Stimulated activated CD8-positive, alpha-beta memory T cell treated with anti-CD3 and anti-CD28 coated beads, Interleukin-7, amount 100 ng/mL, for 24 hours (primary cell): Measurements from ENCODE around the gene CRLF2.
"Not testable (repeated sequence)": the region's sequence is repeated elsewhere in the genome, so short reads cannot be mapped to it uniquely, and the experiment has no call there.

Source experiments
- DNase-seq: peaks from one replicate; pipeline ENCODE4 v3.0.0-alpha.2; 2020; ENCODE audit warnings: low read depth

CRLF2 gene

GRCh38 chrX:1167466-1167865 lies 45.0 kb downstream of the CRLF2 start:
- no peak for DNase-seq

- no peak for DNase-seq
These were observed 46.8 kb downstream of the CRLF2 start for GRCh38 chrX:1165535-1166196.

GRCh38 chrX:1164322-1165288 lies 47.8 kb downstream of the CRLF2 start:
- DNase-seq: no peak

- no peak for DNase-seq
These were observed 49.2 kb downstream of the CRLF2 start for GRCh38 chrX:1163231-1163630.

GRCh38 chrX:1162119-1162916 lies 50.1 kb downstream of the CRLF2 start:
- no peak for DNase-seq

- DNase-seq: no peak
These were observed 52.9 kb downstream of the CRLF2 start for GRCh38 chrX:1159548-1159947.

- not testable (repeated sequence) for DNase-seq
These were observed 55.6 kb downstream of the CRLF2 start for GRCh38 chrX:1156681-1157455.

- DNase-seq: no peak
These were observed 58.5 kb downstream of the CRLF2 start for GRCh38 chrX:1153940-1154339.

GRCh38 chrX:1152090-1152489 lies 60.4 kb downstream of the CRLF2 start:
- no peak for DNase-seq

- no peak for DNase-seq
These were observed 60.9 kb downstream of the CRLF2 start for GRCh38 chrX:1151378-1152077.

- no peak for DNase-seq
These were observed 61.7 kb downstream of the CRLF2 start for GRCh38 chrX:1150569-1151347.

GRCh38 chrX:1147611-1148515 lies 64.6 kb downstream of the CRLF2 start:
- no peak for DNase-seq

GRCh38 chrX:1144293-1144692 lies 68.2 kb downstream of the CRLF2 start:
- DNase-seq: no peak
